A673 (cell line): ENCODE results near the gene RAB7B.

Experiments
- EZH2 ChIP-seq: fragments of 200-600 bp; sonication (generic); IDR thresholded peaks from 2 replicates; pipeline ENCODE4 v1.6.1; 2017; ENCODE audit warnings: borderline replicate concordance, low read depth, mild to moderate bottlenecking, mixed read lengths, antibody characterized with exemption, low read length; ENCODE audit not compliant: poor library complexity, severe bottlenecking
- TF ChIP-seq, protein P1 (sequence below): fragments of 300-800, 200-600 bp; sonication (generic); conservative IDR thresholded peaks from 2 replicates; pipeline ENCODE4 v1.5.1; 2017; ENCODE audit warnings: low read depth, mild to moderate bottlenecking, antibody characterized with exemption, low read length, moderate library complexity, mixed read lengths

DNA sequence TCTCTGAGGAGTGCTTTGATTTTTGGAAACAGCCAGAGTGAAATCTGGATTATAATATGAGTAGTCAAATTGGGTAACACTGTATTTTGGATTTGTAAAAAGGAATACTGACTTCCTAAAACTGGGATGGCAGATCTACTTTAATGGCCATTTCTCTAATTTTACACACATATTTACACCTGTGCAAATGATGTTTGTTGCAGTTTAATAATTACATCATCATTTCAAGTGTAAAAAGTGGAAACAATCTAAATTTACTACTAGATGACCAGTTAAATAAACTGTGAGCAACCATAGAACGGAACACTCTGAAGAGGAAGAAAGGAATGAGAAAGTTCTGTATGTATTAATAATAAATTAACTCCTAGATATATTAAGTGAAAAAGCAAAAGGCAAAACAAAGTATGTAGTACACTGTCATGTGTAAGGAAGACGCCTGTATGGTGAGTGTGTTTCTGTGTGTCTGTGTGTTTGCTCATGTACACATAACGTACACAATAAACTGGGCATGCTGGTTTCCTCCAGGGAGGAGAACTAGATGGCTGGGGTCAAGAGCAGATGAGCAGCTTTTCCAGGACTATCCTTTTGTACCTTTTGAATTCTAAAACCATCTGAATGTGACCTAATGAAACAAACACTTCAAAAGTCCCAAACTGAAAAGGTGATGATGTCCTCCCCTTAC is 46.9 kb upstream of the RAB7B start:
- TF ChIP-seq, protein P1, sequence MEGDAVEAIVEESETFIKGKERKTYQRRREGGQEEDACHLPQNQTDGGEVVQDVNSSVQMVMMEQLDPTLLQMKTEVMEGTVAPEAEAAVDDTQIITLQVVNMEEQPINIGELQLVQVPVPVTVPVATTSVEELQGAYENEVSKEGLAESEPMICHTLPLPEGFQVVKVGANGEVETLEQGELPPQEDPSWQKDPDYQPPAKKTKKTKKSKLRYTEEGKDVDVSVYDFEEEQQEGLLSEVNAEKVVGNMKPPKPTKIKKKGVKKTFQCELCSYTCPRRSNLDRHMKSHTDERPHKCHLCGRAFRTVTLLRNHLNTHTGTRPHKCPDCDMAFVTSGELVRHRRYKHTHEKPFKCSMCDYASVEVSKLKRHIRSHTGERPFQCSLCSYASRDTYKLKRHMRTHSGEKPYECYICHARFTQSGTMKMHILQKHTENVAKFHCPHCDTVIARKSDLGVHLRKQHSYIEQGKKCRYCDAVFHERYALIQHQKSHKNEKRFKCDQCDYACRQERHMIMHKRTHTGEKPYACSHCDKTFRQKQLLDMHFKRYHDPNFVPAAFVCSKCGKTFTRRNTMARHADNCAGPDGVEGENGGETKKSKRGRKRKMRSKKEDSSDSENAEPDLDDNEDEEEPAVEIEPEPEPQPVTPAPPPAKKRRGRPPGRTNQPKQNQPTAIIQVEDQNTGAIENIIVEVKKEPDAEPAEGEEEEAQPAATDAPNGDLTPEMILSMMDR: no peak
- no peak for TF ChIP-seq EZH2
